HG03469 (cell line): Measurements from ENCODE around the gene CDC14A.
"Not testable (repeated sequence)": the region's sequence is repeated elsewhere in the genome, so short reads cannot be mapped to it uniquely, and the experiment has no call there.

Experiments
- ATAC-seq: cut with Tn5 transposase; IDR thresholded peaks from one replicate; pipeline ENCODE4 v1.9.1; 2021; ENCODE audit warnings: mild to moderate bottlenecking, moderate library complexity, moderate number of reproducible peaks; ENCODE audit not compliant: unreplicated experiment

The CDC14A gene

GRCh38 chr1:100361511-100362089, 9.3 kb downstream of the CDC14A start:
- ATAC-seq, result no peak

- ATAC-seq, result no peak
These were observed 10.6 kb downstream of the CDC14A start for GRCh38 chr1:100362821-100363466.

- ATAC-seq, result no peak
These were observed 11.5 kb downstream of the CDC14A start for GRCh38 chr1:100363831-100364230.

DNA sequence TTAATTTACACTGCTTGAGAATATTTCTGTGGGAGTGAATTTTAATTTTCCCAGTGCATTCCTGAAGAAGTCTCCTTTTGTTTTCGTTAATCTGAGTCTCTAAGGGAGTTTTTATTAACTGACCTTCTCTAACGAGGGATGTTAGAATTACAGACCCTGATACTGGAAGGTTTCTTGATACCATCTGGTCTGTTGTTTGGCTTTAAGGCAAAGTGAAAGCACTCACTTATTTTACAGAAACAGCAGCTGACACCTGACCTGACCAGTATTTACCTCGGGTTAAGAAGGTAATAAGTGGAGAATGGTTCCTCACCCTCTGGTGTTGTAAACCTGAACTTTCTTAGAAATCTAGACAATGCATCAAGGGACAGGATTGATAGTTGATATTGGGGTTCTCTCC, 12.4 kb downstream of the CDC14A start:
- ATAC-seq, result no peak

DNA sequence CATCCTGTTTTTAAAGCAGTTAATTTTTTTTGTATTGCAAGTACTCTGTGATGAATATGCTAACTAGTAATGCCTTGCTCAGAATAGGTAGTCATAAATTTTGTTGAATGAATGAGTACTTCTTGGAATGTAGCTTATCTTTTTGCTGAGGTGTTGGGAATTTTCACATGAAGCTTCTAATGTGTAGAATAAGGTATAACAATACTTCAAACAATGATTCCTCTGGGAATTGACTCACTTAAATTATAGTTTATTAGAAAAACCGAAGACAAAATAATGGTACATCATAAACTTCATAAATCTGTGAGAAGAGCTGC, 13.9 kb downstream of the CDC14A start:
- ATAC-seq, result no peak

DNA sequence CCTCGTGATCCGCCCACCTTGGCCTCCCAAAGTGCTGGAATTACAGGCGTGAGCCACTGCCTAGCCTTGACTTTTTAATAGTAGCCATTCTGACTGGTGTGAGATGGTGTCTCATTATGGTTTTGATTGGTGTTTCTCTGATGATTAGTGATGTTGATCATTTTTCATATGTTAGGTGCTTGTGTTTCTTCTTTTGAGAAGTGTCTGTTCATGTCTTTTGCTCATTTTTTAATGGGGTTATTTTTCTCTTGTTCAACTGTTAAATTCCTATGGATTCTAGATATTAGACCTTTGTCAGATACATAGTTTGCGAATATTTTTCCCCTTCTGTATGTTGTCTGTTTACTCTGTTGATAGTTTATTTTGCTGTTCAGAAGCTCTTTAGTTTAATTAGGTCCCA, 17.0 kb downstream of the CDC14A start:
- ATAC-seq, result not testable (repeated sequence)

- not testable (repeated sequence) for ATAC-seq
These were observed 21.6 kb downstream of the CDC14A start for GRCh38 chr1:100373953-100374352.

GRCh38 chr1:100376890-100377289, 24.6 kb downstream of the CDC14A start:
- ATAC-seq, result not testable (repeated sequence)

- peak; percentile 93 for ATAC-seq
These were observed 25.5 kb downstream of the CDC14A start for GRCh38 chr1:100377590-100378361.

DNA sequence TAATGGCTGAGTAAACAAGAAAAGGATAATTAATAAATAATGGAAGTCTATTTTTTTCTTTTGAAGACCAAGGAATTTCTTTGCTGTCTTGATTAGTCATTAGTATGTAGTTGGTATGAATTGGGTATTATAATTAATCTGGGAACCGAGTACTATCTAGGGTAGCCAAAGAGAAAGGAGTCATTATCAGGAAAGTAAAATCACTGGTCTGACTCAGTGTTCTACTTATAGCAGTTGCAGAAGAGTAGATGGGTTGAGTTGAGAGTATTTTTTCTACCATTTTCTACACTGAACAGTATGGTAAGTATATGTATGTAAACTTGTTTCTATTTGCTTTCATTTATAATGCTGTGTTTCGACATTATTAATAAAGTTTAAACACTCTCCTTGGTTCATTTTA, 26.6 kb downstream of the CDC14A start:
- no peak for ATAC-seq

DNA sequence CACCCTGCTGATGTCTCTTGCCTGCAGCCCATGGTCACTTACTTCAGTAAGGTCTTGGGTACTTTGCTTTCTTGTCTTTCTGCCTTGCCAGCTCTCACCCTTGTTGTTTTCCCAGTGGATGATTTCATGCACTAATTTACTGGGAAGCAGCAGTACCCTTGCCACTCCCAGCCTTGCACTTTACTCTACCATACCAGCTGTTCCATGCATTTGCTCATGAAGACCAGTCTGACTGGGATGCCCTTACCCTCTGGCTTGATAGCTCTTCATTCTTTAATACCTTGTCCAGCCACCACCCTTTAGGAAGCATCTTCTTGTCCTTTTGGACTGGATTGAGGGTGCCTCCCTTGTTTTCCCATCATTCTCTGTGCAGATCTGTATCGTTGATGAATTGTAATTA, 28.3 kb downstream of the CDC14A start:
- ATAC-seq, result no peak

DNA sequence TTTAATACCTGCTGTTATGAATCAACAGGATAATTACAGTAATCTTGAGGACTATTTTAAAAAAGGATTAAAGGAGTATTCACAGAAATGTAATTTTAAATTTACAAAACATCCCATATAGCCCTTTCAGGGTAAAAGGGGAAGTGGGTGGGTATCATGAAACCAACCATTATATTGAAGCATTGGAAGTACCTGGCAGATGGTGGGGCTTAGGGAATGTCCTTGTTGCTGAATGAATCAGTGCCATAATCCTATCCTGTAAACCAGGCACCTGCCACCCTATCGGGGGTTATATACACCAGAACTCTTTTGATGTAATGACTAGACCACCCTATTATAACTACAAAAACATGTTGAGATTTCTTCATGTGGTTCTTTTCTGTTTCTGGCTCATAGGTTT, 30.4 kb downstream of the CDC14A start:
- ATAC-seq, result no peak

- ATAC-seq, result no peak
These were observed 31.6 kb downstream of the CDC14A start for GRCh38 chr1:100383743-100384405.

- no peak for ATAC-seq
These were observed 34.9 kb downstream of the CDC14A start for GRCh38 chr1:100387209-100387608.

DNA sequence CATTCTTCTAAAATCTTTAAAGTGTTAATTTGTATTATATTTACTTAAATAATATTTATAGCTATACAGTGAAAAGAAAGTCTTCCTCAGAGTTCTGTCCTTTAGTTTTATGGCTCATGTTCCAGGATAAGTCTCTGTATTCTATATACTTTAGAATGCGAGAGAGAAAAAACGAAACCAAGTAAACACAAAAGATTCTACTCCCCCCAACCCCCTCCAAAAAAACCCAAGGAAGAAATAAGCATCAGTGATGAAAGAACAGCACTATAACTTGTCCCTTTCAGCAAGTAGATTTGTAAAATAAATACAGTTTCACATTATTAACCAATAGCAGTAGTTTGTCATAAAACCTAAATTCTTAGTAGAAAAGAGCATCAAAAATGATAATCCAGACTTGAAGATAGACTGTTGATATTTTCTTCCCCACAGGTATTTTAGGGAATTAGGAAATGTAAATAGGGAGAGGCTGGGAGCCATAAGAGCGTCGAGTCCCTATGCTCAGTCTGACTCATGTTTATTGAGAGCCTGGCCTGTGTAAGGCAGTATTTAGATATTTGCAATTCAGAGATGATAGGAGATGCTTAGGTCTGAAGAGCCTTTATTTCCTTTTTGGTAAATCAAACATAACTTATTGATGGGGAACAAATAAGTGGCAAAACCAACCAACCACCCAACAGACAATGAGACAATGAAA, 35.5 kb downstream of the CDC14A start:
- ATAC-seq, result no peak

GRCh38 chr1:100390531-100390930, 38.2 kb downstream of the CDC14A start:
- no peak for ATAC-seq

DNA sequence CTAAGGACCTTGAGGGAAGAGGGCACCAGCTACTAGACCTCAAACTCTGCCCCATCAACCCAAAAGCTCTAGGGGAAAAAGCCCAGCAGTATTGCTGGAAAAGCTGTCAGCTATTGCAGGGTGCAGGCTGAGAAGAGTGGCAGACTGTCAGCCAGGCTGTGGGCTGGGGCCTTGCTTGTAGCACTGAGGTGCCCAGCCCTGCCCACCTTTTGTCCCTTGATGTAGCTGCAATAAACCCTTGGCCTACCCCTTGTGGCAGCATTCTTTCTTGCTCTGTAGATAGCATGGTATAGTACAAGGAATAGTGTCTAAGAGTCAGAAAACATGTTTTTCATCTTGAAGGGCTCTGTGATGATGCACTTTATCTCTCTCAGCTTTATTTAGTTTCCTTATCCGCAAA, 39.4 kb downstream of the CDC14A start:
- ATAC-seq, result no peak

DNA sequence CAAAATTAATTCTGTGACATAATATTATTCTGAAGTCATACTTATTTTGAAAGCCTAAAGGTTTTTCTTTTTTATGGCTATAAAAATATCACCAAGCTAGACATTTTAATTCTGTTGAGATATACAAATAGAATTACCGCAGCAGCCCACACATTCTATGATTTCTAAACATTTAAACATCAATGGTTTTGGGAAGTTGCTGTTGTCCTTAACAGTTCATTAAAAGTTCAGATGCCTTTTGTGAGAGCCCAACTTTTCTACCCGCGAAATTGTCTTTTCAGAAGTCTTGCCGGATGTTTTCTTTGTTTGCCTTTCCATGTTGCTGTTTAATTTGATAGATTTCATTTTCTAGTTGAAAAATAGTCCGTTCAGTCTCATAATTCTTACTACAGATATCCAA, 40.5 kb downstream of the CDC14A start:
- no peak for ATAC-seq

GRCh38 chr1:100394285-100394684, 42.0 kb downstream of the CDC14A start:
- ATAC-seq, result no peak

DNA sequence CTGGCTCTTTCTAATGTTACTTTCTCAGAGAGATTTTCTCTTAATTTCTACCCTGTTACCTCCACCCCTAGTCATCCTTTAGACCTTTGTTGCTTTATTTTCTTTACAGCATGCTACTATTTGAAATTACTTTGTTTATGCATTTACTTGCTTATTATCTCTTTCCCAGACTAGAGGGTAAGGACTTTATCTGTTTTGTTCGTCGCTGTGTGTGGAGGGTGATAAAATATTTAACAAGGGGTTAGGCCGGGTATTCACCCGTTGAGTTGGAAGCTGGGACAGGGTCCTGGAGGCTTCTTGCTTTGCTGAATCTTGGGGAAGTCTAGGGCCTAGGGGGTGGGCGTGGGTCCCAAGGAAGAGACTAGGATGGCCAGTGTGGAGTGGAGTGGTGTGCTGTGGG, 43.6 kb downstream of the CDC14A start:
- no peak for ATAC-seq

- no peak for ATAC-seq
These were observed 44.3 kb downstream of the CDC14A start for GRCh38 chr1:100396651-100397050.
